HG03521 (cell line): ENCODE results near the gene SSR4.

Source experiments
- ATAC-seq: cut with Tn5 transposase; IDR thresholded peaks from one replicate; pipeline ENCODE4 v1.9.1; 2021; ENCODE audit warnings: mild to moderate bottlenecking, moderate library complexity; ENCODE audit not compliant: unreplicated experiment

Gene SSR4

GRCh38 chrX:153769158-153769864, 25.2 kb upstream of the SSR4 start:
- no peak for ATAC-seq

DNA sequence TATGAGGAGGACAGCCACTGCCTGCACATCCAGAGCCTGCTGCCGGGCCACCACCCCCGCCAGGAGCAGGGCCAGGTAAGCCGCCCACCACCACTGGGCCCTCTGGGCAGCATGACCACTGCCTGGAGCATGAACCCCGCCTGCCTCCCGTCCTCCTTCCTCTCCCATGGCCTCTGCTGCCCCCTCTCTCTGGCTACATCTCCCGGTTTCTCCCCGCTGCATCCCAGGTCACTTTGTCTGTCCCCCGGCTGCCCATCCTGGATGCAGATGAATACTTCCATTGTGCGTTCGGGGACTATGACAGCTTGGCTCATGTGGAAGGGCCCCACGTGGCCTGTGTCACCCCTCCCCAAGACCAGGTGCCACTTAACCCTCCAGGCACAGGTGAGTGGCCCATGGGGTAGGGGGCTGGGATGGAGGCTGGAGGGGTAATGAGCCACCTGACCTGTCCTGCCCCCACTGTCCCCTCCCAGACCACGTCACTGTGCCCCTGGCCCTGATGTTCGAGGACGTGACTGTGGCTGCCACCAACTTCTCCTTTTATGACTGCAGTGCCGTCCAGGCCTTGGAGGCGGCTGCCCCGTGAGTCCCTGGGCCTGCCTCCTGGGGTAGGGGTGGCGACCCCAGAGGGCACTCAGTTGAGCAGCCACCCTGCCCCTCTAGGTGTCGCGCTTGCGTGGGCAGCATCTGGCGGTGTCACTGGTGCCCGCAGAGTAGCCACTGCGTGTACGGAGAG, 24.4 kb upstream of the SSR4 start:
- no peak for ATAC-seq

GRCh38 chrX:153770601-153771414, 23.7 kb upstream of the SSR4 start:
- ATAC-seq: no peak

DNA sequence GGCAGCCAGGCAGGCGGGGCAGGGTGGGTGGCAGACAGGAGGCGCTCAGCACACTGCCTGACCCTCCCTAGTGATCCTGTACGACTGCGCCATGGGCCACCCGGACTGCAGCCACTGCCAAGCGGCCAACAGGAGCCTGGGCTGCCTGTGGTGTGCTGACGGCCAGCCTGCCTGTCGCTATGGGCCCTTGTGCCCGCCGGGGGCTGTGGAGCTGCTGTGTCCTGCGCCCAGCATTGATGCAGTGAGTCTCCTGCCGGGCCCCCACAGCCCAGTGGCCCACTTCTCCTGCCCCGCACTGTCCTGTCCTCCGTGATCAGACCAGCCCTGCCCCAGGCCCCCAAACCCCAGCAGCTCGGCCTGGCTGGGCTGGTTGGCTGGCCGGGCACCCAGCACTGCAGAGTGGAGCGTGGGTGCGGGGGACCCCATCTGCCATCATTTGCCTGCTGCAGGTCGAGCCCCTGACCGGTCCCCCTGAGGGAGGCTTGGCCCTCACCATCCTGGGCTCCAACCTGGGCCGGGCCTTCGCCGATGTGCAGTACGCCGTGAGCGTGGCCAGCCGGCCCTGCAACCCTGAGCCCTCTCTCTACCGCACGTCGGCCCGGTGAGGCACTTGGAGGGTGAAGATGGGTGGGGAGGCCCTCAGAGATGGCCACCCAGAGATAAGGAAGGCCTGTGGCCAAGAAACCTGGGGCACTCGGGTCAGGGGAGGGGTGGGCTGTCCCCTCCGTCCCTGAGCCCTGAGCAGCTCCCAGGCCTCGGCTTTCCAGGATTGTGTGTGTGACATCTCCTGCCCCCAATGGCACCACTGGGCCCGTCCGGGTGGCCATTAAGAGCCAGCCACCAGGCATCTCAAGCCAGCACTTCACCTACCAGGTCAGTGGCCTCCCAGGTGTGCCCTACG, 22.8 kb upstream of the SSR4 start:
- no peak for ATAC-seq

- ATAC-seq: no peak
Measured at GRCh38 chrX:153772316-153773217, 21.9 kb upstream of the SSR4 start.

DNA sequence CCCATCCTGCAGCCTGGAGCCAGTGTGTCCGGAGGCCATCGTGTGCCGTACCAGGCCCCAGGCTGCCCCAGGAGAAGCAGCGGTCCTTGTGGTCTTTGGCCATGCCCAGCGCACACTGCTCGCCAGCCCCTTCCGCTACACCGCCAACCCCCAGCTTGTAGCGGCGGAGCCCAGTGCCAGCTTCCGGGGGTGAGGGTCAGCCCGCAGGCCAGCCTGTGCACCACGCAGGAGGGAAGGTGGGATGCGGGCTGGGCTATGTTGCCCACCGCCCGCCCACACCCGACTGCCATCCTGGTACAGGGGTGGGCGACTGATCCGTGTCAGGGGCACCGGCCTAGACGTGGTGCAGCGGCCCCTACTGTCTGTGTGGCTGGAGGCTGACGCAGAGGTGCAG, 21.3 kb upstream of the SSR4 start:
- ATAC-seq: no peak

DNA sequence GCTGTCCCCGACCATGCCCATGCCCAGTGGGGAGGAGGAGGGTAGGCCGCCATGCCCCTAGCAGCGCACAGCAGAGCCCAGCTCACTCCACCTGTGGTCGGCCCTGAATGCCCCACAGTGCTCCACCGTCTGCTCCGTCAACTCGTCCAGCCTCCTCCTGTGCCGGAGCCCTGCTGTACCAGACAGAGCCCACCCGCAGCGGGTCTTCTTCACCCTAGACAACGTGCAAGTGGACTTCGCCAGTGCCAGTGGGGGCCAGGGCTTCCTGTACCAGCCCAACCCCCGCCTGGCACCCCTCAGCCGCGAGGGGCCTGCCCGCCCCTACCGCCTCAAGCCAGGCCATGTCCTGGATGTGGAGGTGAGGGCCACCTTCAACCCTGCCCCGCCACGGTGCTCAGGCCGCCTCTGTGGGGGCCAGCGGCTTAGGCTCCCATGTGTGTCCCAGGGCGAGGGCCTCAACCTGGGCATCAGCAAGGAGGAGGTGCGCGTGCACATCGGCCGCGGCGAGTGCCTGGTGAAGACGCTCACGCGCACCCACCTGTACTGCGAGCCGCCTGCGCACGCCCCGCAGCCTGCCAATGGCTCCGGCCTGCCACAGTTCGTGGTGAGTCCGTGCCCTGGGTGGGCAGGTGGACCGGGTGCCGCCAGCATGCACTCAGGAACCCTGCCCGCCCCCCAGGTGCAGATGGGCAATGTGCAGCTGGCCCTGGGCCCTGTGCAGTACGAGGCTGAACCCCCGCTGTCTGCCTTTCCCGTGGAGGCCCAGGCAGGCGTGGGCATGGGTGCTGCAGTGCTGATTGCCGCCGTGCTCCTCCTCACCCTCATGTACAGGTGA, 20.5 kb upstream of the SSR4 start:
- no peak for ATAC-seq

- ATAC-seq: no peak
Measured at GRCh38 chrX:153774576-153775292, 19.7 kb upstream of the SSR4 start.

GRCh38 chrX:153775293-153776119, 19.0 kb upstream of the SSR4 start:
- no peak for ATAC-seq

DNA sequence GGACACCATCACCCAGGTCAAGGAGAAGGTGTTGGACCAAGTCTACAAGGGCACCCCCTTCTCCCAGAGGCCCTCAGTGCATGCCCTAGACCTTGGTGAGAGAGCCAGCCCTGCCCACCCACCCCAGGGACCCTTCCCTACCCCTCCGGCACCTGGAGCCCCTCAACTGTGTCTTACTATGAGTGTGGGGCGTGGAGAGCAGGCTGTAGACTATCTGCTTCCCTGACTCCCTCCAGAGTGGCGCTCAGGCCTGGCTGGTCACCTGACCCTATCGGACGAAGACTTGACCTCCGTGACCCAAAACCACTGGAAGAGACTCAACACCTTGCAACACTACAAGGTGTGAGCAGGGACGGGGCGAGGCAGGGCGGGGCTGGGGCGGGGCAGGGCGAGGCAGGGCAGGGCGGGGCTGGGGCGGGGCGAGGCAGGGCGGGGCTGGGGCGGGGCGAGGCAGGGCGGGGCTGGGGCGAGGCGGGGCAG, 18.3 kb upstream of the SSR4 start:
- no peak for ATAC-seq

GRCh38 chrX:153776611-153777045, 17.8 kb upstream of the SSR4 start:
- ATAC-seq: no peak

- no peak for ATAC-seq
Measured at GRCh38 chrX:153777261-153778090, 17.0 kb upstream of the SSR4 start.

DNA sequence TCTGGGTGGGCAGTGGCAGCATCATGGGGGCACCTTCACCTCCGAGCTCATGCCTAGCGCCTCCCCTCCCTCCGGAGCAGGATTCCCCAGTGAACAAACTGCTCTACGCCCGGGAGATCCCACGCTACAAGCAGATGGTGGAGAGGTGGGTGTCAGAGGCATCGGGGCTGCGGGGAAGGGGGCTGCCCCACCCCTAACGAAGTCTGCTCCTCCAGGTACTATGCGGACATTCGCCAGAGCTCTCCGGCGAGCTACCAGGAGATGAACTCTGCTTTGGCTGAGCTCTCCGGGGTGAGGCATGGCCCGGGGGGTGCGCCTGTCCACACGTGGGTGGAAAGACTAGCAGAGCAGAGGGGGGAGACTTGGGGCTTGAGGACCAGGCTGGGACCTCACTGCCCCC, 16.3 kb upstream of the SSR4 start:
- ATAC-seq: no peak

DNA sequence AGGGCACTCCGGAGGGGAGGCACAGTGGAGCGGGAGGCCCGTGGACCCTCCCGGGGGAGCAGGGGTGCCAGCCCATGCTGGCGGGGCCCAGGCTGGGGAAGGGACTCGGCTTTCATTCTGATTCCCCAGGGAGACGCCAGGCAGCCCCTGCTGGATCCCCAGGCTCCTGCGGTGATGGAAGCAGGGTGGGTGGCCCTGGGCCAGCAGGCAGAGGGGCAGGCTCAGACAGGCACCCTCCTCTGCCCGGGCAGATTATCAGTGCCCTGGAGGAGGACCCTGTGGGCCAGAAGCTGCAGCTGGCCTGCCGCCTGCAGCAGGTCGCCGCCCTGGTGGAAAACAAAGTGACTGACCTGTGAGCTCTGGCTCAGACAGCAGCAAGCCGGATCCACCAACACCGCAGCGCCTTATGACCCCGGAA, 15.8 kb upstream of the SSR4 start:
- no peak for ATAC-seq

- no peak for ATAC-seq
Measured at GRCh38 chrX:153779891-153780677, 14.4 kb upstream of the SSR4 start.
